ENCODE results near the gene FECH. TPM values are rescaled to one million over a fixed set of nuclear protein-coding genes. Genes with fewer than 3 reads are reported as not detected.

The FECH gene, protein sequence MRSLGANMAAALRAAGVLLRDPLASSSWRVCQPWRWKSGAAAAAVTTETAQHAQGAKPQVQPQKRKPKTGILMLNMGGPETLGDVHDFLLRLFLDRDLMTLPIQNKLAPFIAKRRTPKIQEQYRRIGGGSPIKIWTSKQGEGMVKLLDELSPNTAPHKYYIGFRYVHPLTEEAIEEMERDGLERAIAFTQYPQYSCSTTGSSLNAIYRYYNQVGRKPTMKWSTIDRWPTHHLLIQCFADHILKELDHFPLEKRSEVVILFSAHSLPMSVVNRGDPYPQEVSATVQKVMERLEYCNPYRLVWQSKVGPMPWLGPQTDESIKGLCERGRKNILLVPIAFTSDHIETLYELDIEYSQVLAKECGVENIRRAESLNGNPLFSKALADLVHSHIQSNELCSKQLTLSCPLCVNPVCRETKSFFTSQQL
- 32.7 TPM for polyA plus RNA-seq (2013, experiment 1 of 2)
- 32.3 TPM for polyA plus RNA-seq (2013, experiment 2 of 2)

DNA sequence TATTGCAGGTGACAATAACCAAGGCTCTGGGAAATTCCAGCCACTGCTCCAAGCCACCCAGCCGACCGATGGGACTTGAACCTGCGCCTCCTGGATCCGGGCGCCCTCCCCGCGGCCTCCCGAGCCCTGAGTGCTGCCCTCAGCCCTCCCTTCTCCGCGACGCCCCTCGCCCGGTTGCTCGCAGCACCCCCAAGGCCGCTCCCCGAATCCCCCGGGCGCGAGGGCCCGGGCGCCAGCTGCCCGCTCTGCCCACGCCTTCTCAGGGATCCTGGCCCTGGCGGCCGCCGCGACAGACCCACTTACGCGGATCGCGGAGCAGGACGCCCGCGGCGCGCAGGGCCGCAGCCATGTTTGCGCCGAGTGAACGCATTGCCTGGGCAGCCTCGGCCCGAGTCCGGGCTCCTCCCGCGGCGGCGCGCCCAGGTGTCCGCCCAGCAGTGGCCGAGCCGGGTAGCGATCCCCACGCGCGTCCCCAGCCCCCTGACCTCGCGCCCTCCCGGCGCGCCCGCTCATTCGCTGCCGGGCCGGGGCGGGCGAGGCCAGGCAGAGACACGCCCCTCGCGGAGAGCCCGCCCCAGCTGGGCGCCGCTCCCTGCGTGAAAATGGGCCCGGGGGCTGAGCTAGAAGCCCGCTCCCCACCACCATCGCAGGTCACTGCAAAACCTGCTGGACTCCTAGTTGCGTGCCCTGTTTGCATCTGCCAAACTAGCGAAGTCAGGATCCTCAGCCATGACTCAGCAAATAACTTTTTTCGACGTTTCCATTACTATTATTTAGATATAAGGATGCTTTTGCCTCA, at the start of gene FECH:
Gene FECH (minus strand): TSS at position 452 of the 799 bp plus-strand sequence. CDS start 82 bp downstream, at position 370.
- Histone ChIP-seq H3K27me3 (ENCODE audit: control insufficient read depth in 1 of 2, insufficient read depth in 1 of 2, low read length in 2 of 2) (no peaks in the 10 kb centered on the region), H2AFZ (ENCODE audit: low read depth, low read length) (peak within 1 kb of the TSS; percentile 97), H4K8ac (ENCODE audit: low read length) (peak within 1 kb of the TSS; percentile 85), H2BK15ac (ENCODE audit: low read depth, poor library complexity, severe bottlenecking) (peak within 1 kb of the TSS; percentile 57), H3K18ac (ENCODE audit: low read depth in 1 of 2, low read length in 2 of 2) (peak within 1 kb of the TSS; percentile 93), H3K9me3 (ENCODE audit: control insufficient read depth, low read length) (no peaks in the 10 kb centered on the region), H3K4me2 (ENCODE audit: low read length, poor library complexity, severe bottlenecking) (peak within 1 kb of the TSS; percentile 66), H2BK5ac (ENCODE audit: low read depth, low read length, poor library complexity, severe bottlenecking) (peak within 1 kb of the TSS; percentile 49), H2BK120ac (ENCODE audit: low read depth, low read length) (peak within 1 kb of the TSS; percentile 39), H2BK12ac (ENCODE audit: low read length in 2 of 2) (peak within 1 kb of the TSS in 1 of 2 experiments; percentile 73), H3K4me3 (ENCODE audit: insufficient read depth in 1 of 2, low read depth in 1 of 2, low read length in 2 of 2) (peak within 1 kb of the TSS; percentile 91 to 99), H3K27ac (ENCODE audit: low read length, poor library complexity, severe bottlenecking) (peak within 1 kb of the TSS; percentile 86), H3K4ac (ENCODE audit: low read depth in 1 of 2, low read length in 2 of 2) (peak within 1 kb of the TSS in 1 of 2 experiments; percentile 92), H2AK5ac (ENCODE audit: low read length, severe bottlenecking) (no peak within 1 kb of the TSS), H3K23ac (ENCODE audit: low read length in 2 of 2) (peak within 1 kb of the TSS in 1 of 2 experiments; percentile 93), H3K4me1 (ENCODE audit: control insufficient read depth, insufficient read depth, low read depth, low read length) (peaks cover 7% of the 10 kb centered on the region), H4K91ac (ENCODE audit: low read length) (peak within 1 kb of the TSS; percentile 65), H3K79me1 (replicated peaks; ENCODE audit: low read length, poor library complexity, severe bottlenecking) (peaks cover 9% of the 10 kb centered on the region), H3K36me3 (ENCODE audit: control insufficient read depth in 1 of 2, insufficient read depth in 2 of 2, low read depth in 1 of 2, low read length in 2 of 2) (peaks cover under 1 to 12% of the 10 kb centered on the region in 2 experiments), H3K14ac (ENCODE audit: low read length in 2 of 2) (peak within 1 kb of the TSS in 1 of 2 experiments; percentile 96), H3K9ac (ENCODE audit: low read length) (peak within 1 kb of the TSS; percentile 94)
- WGBS, result 1% methylated on average over 74 of the region's 80 CpGs
- peak; percentile 67 for DNase-seq

DNA sequence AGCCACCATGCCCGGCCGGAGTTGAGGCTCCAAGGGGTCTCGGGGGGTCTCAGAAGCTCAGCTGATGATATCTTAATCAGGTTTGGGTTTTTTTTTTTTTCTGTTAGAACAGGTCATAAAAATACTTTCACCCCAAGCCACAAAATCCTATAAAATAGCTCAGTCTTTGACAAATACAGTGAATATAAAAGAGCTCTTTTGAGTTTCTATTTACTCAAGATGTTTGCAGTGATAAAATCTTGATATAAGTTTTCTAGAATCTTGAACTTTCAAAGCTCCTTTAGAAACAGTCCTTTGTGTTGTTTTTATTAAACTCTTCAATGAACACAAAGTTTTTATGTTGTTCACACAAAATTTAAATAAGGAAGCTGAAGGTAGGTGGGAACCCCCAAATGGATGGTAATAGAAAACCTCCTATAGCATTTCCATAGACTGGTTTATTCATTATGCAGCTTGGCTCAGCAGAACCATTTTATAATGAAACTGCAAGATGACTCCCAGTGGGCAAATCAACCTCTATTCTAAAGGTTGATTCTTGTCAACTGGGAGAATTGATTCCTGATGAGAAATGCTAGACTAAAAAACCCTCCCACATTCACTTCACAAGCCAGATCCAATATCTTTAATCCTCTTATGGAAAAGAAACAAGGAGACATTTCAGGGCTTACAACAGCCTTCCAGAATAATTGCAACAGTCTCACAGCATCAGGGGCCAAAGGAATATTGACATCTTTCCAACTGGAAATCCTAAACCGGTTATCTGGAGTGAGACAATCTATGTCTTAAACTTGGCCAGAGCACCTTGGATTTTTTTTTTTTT, 48.7 kb upstream of the FECH start:
- Histone ChIP-seq H3K79me1 (replicated peaks; ENCODE audit: low read length, poor library complexity, severe bottlenecking) (no peaks in the 10 kb centered on the region), H3K27me3 (ENCODE audit: control insufficient read depth in 1 of 2, insufficient read depth in 1 of 2, low read length in 2 of 2) (no peaks in the 10 kb centered on the region), H3K4me2 (ENCODE audit: low read length, poor library complexity, severe bottlenecking) (no peak overlapping the region), H2BK5ac (ENCODE audit: low read depth, low read length, poor library complexity, severe bottlenecking) (no peak overlapping the region), H3K27ac (ENCODE audit: low read length, poor library complexity, severe bottlenecking) (no peak overlapping the region), H3K9ac (ENCODE audit: low read length) (no peak overlapping the region), H3K36me3 (ENCODE audit: control insufficient read depth in 1 of 2, insufficient read depth in 2 of 2, low read depth in 1 of 2, low read length in 2 of 2) (no peaks in the 10 kb centered on the region), H2BK15ac (ENCODE audit: low read depth, poor library complexity, severe bottlenecking) (no peak overlapping the region), H2BK12ac (ENCODE audit: low read length in 2 of 2) (no peak overlapping the region), H3K23ac (ENCODE audit: low read length in 2 of 2) (no peak overlapping the region), H3K18ac (ENCODE audit: low read depth in 1 of 2, low read length in 2 of 2) (no peak overlapping the region), H3K14ac (ENCODE audit: low read length in 2 of 2) (no peak overlapping the region), H3K4me1 (ENCODE audit: control insufficient read depth, insufficient read depth, low read depth, low read length) (peaks cover 3% of the 10 kb centered on the region), H4K8ac (ENCODE audit: low read length) (no peak overlapping the region), H3K4ac (ENCODE audit: low read depth in 1 of 2, low read length in 2 of 2) (no peak overlapping the region), H2BK120ac (ENCODE audit: low read depth, low read length) (no peak overlapping the region), H3K4me3 (ENCODE audit: insufficient read depth in 1 of 2, low read depth in 1 of 2, low read length in 2 of 2) (no peak overlapping the region), H4K91ac (ENCODE audit: low read length) (no peak overlapping the region), H2AFZ (ENCODE audit: low read depth, low read length) (no peak overlapping the region), H2AK5ac (ENCODE audit: low read length, severe bottlenecking) (no peak overlapping the region), H3K9me3 (ENCODE audit: control insufficient read depth, low read length) (no peaks in the 10 kb centered on the region)
- WGBS, result 100% methylated on average over 3 of the region's 4 CpGs
- DNase-seq, result no peak

DNA sequence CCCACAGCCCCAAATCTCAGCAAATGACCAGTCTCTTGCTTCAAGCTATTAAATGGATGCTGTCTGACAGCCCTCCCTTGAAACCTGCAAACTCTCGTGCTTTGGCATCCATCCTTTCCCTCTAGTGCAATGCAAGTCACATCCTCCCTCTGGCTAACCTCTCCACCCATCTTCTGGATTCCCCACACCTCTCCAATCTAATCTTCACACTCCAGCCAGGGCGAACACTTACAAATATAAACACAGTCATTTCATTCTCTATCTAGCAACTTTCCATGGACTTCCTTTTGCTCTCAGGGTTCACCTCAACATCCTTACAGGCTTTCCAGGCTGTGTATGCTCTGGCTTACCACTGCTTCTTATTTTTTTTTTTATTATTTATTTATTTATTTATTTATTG, 45.2 kb upstream of the FECH start:
- no peak overlapping the region for H4K91ac ChIP-seq (ENCODE audit: low read length)
- H2AK5ac ChIP-seq (ENCODE audit: low read length, severe bottlenecking), result no peak overlapping the region
- no peak overlapping the region for H3K23ac ChIP-seq (ENCODE audit: low read length in 2 of 2)
- H3K27me3 ChIP-seq (ENCODE audit: control insufficient read depth in 1 of 2, insufficient read depth in 1 of 2, low read length in 2 of 2), result no peaks in the 10 kb centered on the region
- no peak overlapping the region for H2BK120ac ChIP-seq (ENCODE audit: low read depth, low read length)
- H3K27ac ChIP-seq (ENCODE audit: low read length, poor library complexity, severe bottlenecking), result peak overlapping the region; percentile 65
- no peak overlapping the region for H2BK5ac ChIP-seq (ENCODE audit: low read depth, low read length, poor library complexity, severe bottlenecking)
- peak overlapping the region in 1 of 2 experiments; percentile 91 for H3K4me3 ChIP-seq (ENCODE audit: insufficient read depth in 1 of 2, low read depth in 1 of 2, low read length in 2 of 2)
- H3K9ac ChIP-seq (ENCODE audit: low read length), result peak overlapping the region; percentile 95
- no peak overlapping the region for H3K14ac ChIP-seq (ENCODE audit: low read length in 2 of 2)
- no peak overlapping the region for H3K4ac ChIP-seq (ENCODE audit: low read depth in 1 of 2, low read length in 2 of 2)
- H3K9me3 ChIP-seq (ENCODE audit: control insufficient read depth, low read length), result no peaks in the 10 kb centered on the region
- DNase-seq, result no peak
- WGBS, result 99% methylated on average over 2 of the region's 2 CpGs
- H2BK12ac ChIP-seq (ENCODE audit: low read length in 2 of 2), result no peak overlapping the region
- peaks cover 6% of the 10 kb centered on the region for H3K4me1 ChIP-seq (ENCODE audit: control insufficient read depth, insufficient read depth, low read depth, low read length)
- H3K36me3 ChIP-seq (ENCODE audit: control insufficient read depth in 1 of 2, insufficient read depth in 2 of 2, low read depth in 1 of 2, low read length in 2 of 2), result no peaks in the 10 kb centered on the region
- H3K79me1 ChIP-seq (replicated peaks; ENCODE audit: low read length, poor library complexity, severe bottlenecking), result no peaks in the 10 kb centered on the region
- no peak overlapping the region for H3K18ac ChIP-seq (ENCODE audit: low read depth in 1 of 2, low read length in 2 of 2)
- no peak overlapping the region for H4K8ac ChIP-seq (ENCODE audit: low read length)
- H2BK15ac ChIP-seq (ENCODE audit: low read depth, poor library complexity, severe bottlenecking), result no peak overlapping the region
- peak overlapping the region; percentile 10 for H3K4me2 ChIP-seq (ENCODE audit: low read length, poor library complexity, severe bottlenecking)
- H2AFZ ChIP-seq (ENCODE audit: low read depth, low read length), result no peak overlapping the region
